Bronchial epithelial cell (primary cell): ENCODE data around the gene BTBD16. TPM values are rescaled to one million over a fixed set of nuclear protein-coding genes. Genes with fewer than 3 reads are reported as not detected.

Experiments
- DNase-seq: peaks from one replicate; pipeline ENCODE4 v3.0.0-alpha.2; 2010; ENCODE audit warnings: low read depth
- FAIRE-seq: peaks from 2 replicates; lab custom pipeline; 2011; peaks lifted over from hg19 to GRCh38; lab: Jason Lieb, UNC
- H3K27me3 ChIP-seq: 2 replicates; pipeline ENCODE4 v1.5.1; 2011; ENCODE audit warnings: low read length; ENCODE audit not compliant: control insufficient read depth, insufficient read depth
- H3K36me3 ChIP-seq: 2 replicates; pipeline ENCODE4 v1.5.1; 2011; ENCODE audit warnings: low read length; ENCODE audit not compliant: control insufficient read depth, insufficient read depth
- H3K4me3 ChIP-seq: 2 replicates; pipeline ENCODE4 v1.5.1; 2011; ENCODE audit warnings: mild to moderate bottlenecking, low read depth, low read length, control low read depth
- CTCF ChIP-seq: IDR thresholded peaks from 2 replicates; pipeline ENCODE4 v1.5.1; 2011; ENCODE audit warnings: mild to moderate bottlenecking, moderate library complexity, low read length, control low read depth, inconsistent platforms; ENCODE audit not compliant: insufficient read depth, severe bottlenecking
- total RNA-seq: library from RNA; depleted of rRNA; stranded (reverse); fragments of >200 nt; gene quantifications from 2 replicates; pipeline ENCODE4 v1.2.1, GENCODE V29; 2014

Gene BTBD16
- total RNA-seq, 1 donor from 2014 or later, result 0.26 TPM

GRCh38 chr10:122375679-122376160 lies 104.6 kb downstream of the BTBD16 start:
- no peak for DNase-seq
- H3K36me3 ChIP-seq, result peaks cover 2% of the 10 kb centered on the region
- H3K4me3 ChIP-seq, result peak overlapping the region; percentile 84
- H3K27me3 ChIP-seq, result no peaks in the 10 kb centered on the region
- TF ChIP-seq CTCF, result no peak
- no peak for FAIRE-seq

- FAIRE-seq, result no peak
- TF ChIP-seq CTCF, result no peak
These were observed 105.4 kb downstream of the BTBD16 start for GRCh38 chr10:122376364-122376961.

GRCh38 chr10:122379041-122379440 lies 107.9 kb downstream of the BTBD16 start:
- H3K36me3 ChIP-seq, result peaks cover 2% of the 10 kb centered on the region
- DNase-seq (no peak), FAIRE-seq (no peak)
- no peak overlapping the region for H3K4me3 ChIP-seq
- TF ChIP-seq CTCF, result no peak
- H3K27me3 ChIP-seq, result no peaks in the 10 kb centered on the region

More at GRCh38 chr10:122376364-122376961, 105.4 kb downstream of the BTBD16 start:
- H3K4me3 ChIP-seq, result peak overlapping the region; percentile 13
- H3K36me3 ChIP-seq, result peaks cover 2% of the 10 kb centered on the region
- peak; percentile 34 for DNase-seq
- no peaks in the 10 kb centered on the region for H3K27me3 ChIP-seq

- no peaks in the 10 kb centered on the region for H3K27me3 ChIP-seq
- peaks cover 2% of the 10 kb centered on the region for H3K36me3 ChIP-seq
- DNase-seq, result no peak
- FAIRE-seq, result no peak
- H3K4me3 ChIP-seq, result no peak overlapping the region
- TF ChIP-seq CTCF, result no peak
These were observed 108.4 kb downstream of the BTBD16 start for GRCh38 chr10:122379537-122379936.

- no peak for TF ChIP-seq CTCF
- Histone ChIP-seq H3K27me3 (no peaks in the 10 kb centered on the region), H3K4me3 (no peak overlapping the region), H3K36me3 (peaks cover 2% of the 10 kb centered on the region)
- FAIRE-seq (no peak), DNase-seq (no peak)
These were observed 109.6 kb downstream of the BTBD16 start for GRCh38 chr10:122380703-122381102.

GRCh38 chr10:122381680-122382079 lies 110.6 kb downstream of the BTBD16 start:
- Histone ChIP-seq H3K27me3 (no peaks in the 10 kb centered on the region), H3K36me3 (peaks cover 2% of the 10 kb centered on the region), H3K4me3 (no peak overlapping the region)
- no peak for FAIRE-seq
- TF ChIP-seq CTCF, result no peak
- DNase-seq, result no peak
